ENCODE measurements around the gene NKAIN2.

The NKAIN2 gene

DNA sequence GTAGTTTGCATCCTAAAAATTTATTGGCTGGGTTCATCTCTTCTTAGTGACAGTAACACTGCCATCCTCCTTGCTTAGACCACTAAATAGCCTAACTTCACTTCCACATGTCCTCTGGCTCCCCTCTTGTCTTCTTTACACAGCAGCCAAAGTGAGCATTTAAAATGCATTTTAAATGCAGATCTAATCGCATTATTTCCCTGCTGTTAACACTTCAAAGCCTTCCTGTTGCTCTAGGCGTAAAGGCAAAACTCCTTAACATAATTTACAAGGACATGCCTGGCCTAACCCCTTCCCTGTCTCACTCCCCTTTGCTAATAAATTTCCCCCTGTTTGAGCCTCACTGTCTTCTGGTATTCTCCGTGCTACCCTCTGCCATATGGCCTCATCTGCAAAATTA, 26.5 kb downstream of the NKAIN2 start:
- TF ChIP-seq POLR2A (IDR thresholded peaks at IDR 0.05; ENCODE audit: low read depth, low read length) = no peak
- DNase-seq (ENCODE audit: insufficient read length, low spot score) = no peak
- FAIRE-seq = no peak

DNA sequence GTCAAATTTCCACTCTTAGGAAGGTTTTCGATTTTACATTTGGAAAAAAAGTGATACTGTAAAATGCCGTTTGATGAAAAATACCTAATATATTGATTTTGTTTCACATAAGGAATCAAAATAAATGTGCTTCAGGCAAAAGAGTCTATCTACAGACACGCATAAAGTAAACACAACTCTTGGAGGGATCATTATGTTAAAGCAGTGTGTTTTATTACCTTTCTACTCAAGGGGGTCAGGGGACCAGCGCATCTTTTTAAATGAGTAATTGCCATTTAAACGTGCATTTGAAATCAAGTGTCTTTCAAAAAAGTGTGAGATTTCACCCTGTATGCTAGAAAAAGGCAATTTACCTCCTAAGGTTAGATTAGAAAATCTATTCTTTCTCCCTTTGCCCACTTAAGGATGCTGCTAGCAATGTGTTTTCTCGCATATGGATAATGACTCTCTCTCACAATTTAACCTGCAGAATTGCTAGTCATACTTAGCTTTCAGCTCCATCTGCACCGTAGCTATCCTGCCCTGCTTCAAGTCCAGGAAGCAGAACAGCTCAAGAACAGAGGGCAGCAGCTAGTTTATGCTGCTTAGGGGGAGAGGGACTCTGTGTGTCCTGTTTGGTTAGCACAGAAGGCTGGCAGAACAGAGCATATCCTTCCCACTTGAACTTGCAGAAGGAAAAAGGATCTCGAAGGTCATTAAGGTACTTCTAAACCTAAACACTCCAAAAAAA, 35.0 kb downstream of the NKAIN2 start:
- TF ChIP-seq POLR2A (IDR thresholded peaks at IDR 0.05; ENCODE audit: low read depth, low read length) = no peak
- DNase-seq (ENCODE audit: insufficient read length, low spot score) (no peak), FAIRE-seq (no peak)

GRCh38 chr6:123841067-123841896, 37.6 kb downstream of the NKAIN2 start:
- DNase-seq (ENCODE audit: insufficient read length, low spot score) (no peak), FAIRE-seq (no peak)
- TF ChIP-seq POLR2A (IDR thresholded peaks at IDR 0.05; ENCODE audit: low read depth, low read length) = no peak

- DNase-seq (ENCODE audit: insufficient read length, low spot score) = no peak
- no peak for TF ChIP-seq POLR2A (IDR thresholded peaks at IDR 0.05; ENCODE audit: low read depth, low read length)
Measured at GRCh38 chr6:123844011-123844410, 40.3 kb downstream of the NKAIN2 start.

GRCh38 chr6:123848347-123848746, 44.7 kb downstream of the NKAIN2 start:
- DNase-seq (ENCODE audit: insufficient read length, low spot score) (no peak), FAIRE-seq (no peak)
- no peak for TF ChIP-seq POLR2A (IDR thresholded peaks at IDR 0.05; ENCODE audit: low read depth, low read length)

More at GRCh38 chr6:123844011-123844410, 40.3 kb downstream of the NKAIN2 start:
- no peak for FAIRE-seq

- TF ChIP-seq POLR2A (IDR thresholded peaks at IDR 0.05; ENCODE audit: low read depth, low read length) = no peak
- no peak for DNase-seq (ENCODE audit: insufficient read length, low spot score)
- no peak for FAIRE-seq
Measured at GRCh38 chr6:123849406-123849805, 45.7 kb downstream of the NKAIN2 start.

DNA sequence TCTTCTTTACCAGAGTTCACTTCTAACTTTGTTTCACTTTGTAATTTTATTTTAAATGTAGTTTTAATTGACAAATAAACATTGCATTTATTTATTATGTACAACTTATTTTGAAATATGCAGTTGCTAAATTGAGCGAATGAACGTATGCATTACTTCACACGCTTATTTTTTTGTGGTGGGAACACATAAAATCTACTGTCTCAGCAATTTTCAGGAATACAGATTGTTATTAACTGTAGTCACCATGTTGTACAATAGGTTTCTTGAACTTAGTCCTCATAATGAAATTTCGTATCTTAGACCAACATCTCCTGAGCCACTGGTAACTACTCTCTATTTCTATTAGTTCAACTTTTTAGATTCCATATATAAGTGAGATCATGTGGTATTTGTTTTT, 46.9 kb downstream of the NKAIN2 start:
- DNase-seq (ENCODE audit: insufficient read length, low spot score) (no peak), FAIRE-seq (no peak)
- TF ChIP-seq POLR2A (IDR thresholded peaks at IDR 0.05; ENCODE audit: low read depth, low read length) = no peak

DNA sequence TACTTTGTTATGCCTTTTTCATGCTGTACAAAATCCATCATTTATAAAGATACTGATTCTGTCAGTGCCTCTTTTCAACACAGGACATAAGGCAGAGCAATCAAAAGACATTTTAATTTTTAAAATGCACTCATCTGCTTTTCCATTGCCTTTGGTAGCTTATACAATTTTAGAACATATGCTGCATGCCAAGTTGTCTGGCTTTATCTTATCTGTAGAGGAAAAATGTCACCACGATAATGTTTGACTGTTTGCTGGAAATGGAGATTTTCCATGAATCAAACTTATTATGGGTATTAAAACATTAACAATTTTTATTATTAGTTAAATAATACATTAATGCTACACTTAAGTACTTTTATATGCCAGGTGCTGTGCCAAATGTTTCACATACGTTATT, 50.5 kb downstream of the NKAIN2 start:
- no peak for TF ChIP-seq POLR2A (IDR thresholded peaks at IDR 0.05; ENCODE audit: low read depth, low read length)
- FAIRE-seq = no peak
- no peak for DNase-seq (ENCODE audit: insufficient read length, low spot score)

DNA sequence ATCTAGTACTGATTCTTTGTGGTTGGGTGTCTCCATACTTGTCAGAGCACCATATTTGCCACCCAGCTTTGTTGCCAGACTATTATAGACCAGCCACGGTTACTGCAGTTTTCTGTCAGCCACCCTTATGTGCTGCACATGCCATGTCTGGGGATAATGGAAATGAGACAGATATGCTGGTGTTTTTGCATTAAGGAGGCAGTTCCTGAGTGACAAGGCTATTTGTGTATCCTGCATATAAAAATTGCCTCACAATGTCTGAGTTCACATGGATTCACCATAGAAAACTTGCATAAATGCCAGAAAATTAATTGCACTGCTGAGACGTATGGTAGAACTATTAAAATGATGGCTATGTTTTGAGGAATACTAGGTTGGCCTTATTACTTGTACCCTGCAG, 51.8 kb downstream of the NKAIN2 start:
- no peak for FAIRE-seq
- no peak for TF ChIP-seq POLR2A (IDR thresholded peaks at IDR 0.05; ENCODE audit: low read depth, low read length)
- no peak for DNase-seq (ENCODE audit: insufficient read length, low spot score)

DNA sequence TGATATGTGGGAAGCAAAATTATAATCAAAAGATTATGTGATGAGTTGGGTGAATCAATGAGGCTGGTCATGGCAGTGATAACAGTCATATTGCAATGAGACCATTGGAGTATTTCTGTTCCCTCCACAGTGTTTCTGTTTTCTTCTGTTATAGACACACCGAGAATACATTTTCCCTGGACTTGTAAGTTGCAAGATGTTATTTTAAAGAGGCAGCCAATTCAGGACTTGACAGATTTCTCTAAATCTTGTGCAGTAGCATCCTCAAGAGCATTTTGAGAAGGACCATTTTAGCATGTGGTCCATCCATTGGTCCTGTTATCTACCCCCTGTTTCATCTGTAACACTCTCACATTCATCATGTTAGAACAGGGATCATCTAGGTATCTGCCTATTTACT, 55.6 kb downstream of the NKAIN2 start:
- TF ChIP-seq POLR2A (IDR thresholded peaks at IDR 0.05; ENCODE audit: low read depth, low read length) = no peak

DNA sequence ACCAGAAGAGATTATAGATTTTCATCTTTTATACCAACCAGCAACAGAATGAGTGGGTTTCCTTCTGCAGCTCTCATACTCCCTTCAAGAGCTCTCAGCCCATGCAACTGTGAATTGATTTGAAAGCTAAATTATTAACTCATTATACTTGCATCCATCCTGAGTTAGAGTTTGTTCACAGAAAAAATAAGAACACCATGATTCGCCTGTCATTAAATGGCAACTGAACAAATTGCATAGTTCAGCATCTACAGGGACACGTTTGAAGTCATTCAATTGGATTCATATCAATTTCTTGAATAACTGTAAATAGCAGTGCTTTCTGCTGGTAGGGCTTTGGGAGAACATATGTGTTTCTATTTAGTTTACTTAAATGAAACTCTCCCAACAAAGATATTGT, 65.7 kb downstream of the NKAIN2 start:
- FAIRE-seq (no peak), DNase-seq (ENCODE audit: insufficient read length, low spot score) (no peak)
- TF ChIP-seq POLR2A (IDR thresholded peaks at IDR 0.05; ENCODE audit: low read depth, low read length) = no peak

More for the DNA sequence above, 55.6 kb downstream of the NKAIN2 start:
- FAIRE-seq (no peak), DNase-seq (ENCODE audit: insufficient read length, low spot score) (no peak)

GRCh38 chr6:123873974-123874373, 70.3 kb downstream of the NKAIN2 start:
- TF ChIP-seq POLR2A (IDR thresholded peaks at IDR 0.05; ENCODE audit: low read depth, low read length) = no peak
- DNase-seq (ENCODE audit: insufficient read length, low spot score) (no peak), FAIRE-seq (no peak)

GRCh38 chr6:123875784-123876183, 72.1 kb downstream of the NKAIN2 start:
- no peak for FAIRE-seq
- no peak for DNase-seq (ENCODE audit: insufficient read length, low spot score)
- no peak for TF ChIP-seq POLR2A (IDR thresholded peaks at IDR 0.05; ENCODE audit: low read depth, low read length)

DNA sequence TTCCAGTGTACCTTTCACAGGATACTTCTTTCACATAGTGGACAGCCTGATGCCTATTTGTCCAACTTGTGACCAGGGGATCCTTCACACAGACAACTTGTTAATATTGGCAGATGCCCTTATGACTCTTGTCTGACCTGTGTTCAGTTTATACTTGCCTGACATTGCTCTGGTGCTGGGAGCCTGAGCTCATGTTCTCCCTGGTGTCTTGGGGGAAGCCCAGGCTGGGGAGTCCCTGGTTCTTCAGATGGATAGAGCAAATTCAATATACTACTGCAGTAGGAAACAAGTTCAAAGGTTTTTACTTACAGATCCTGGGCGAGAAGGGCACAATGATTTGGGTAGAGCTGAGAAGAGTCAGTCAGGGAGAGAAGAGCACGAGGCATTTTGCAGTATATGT, 76.1 kb downstream of the NKAIN2 start:
- FAIRE-seq = no peak
- DNase-seq (ENCODE audit: insufficient read length, low spot score) = no peak
- TF ChIP-seq POLR2A (IDR thresholded peaks at IDR 0.05; ENCODE audit: low read depth, low read length) = no peak
